Endodermal cell (in vitro differentiated cells): ENCODE data around the gene PIRT. TPM values are rescaled to one million over a fixed set of nuclear protein-coding genes. Genes with fewer than 3 reads are reported as not detected.

Experiments
- DNase-seq: peaks from one replicate; pipeline ENCODE4 v3.0.0-alpha.2; 2017
- H3K27ac ChIP-seq: 2 replicates; pipeline ENCODE4 v1.5.1; 2013; ENCODE audit warnings: mild to moderate bottlenecking, low read depth, low read length, moderate library complexity
- H3K27me3 ChIP-seq: 2 replicates; pipeline ENCODE4 v1.6.1; 2013; ENCODE audit warnings: mild to moderate bottlenecking, low read length, moderate library complexity; ENCODE audit not compliant: insufficient read depth, control insufficient read depth, poor library complexity, severe bottlenecking
- H3K36me3 ChIP-seq: 2 replicates; pipeline ENCODE4 v1.7.0; 2013; ENCODE audit warnings: mild to moderate bottlenecking, low read length, moderate library complexity; ENCODE audit not compliant: control insufficient read depth, insufficient read depth
- H3K4me1 ChIP-seq: one replicate; pipeline ENCODE4 v1.7.0; 2013; ENCODE audit warnings: low read length; ENCODE audit not compliant: control insufficient read depth, insufficient read depth
- H3K4me3 ChIP-seq: 2 replicates; pipeline ENCODE4 v1.5.1; 2013; ENCODE audit warnings: mild to moderate bottlenecking, low read length, moderate library complexity
- H3K9ac ChIP-seq: 2 replicates; pipeline ENCODE4 v1.6.1; 2013; ENCODE audit warnings: mild to moderate bottlenecking, low read length, moderate library complexity; ENCODE audit not compliant: poor library complexity, severe bottlenecking; ENCODE audit errors: extremely low read depth
- H3K9me3 ChIP-seq: 2 replicates; pipeline ENCODE4 v1.6.1; 2013; ENCODE audit warnings: mild to moderate bottlenecking, low read length, moderate library complexity; ENCODE audit not compliant: control insufficient read depth
- H3K27ac Mint-ChIP-seq: 2 replicates; pipeline ENCODE4 v1.8.0; 2020; ENCODE audit warnings: mixed read lengths
- H3K27me3 Mint-ChIP-seq: 2 replicates; pipeline ENCODE4 v1.8.0; 2021; ENCODE audit warnings: mild to moderate bottlenecking, mixed read lengths; ENCODE audit not compliant: insufficient read depth
- H3K36me3 Mint-ChIP-seq: 2 replicates; pipeline ENCODE4 v1.8.0; 2020; ENCODE audit warnings: low read depth, mixed read lengths
- H3K4me1 Mint-ChIP-seq: 2 replicates; pipeline ENCODE4 v1.8.0; 2020; ENCODE audit warnings: mixed read lengths
- H3K4me3 Mint-ChIP-seq: 2 replicates; pipeline ENCODE4 v1.8.0; 2020; ENCODE audit warnings: mild to moderate bottlenecking, moderate library complexity, mixed read lengths
- H3K9me3 Mint-ChIP-seq: 2 replicates; pipeline ENCODE4 v1.8.0; 2020; ENCODE audit warnings: mild to moderate bottlenecking, mixed read lengths
- CTCF ChIP-seq: fragments of 200-600 bp; sonication (generic); conservative IDR thresholded peaks from 2 replicates; pipeline ENCODE4 v1.5.0; 2021; ENCODE audit warnings: antibody characterized with exemption, mild to moderate bottlenecking
- WGBS, 2 experiments: methylation state at CpG; one replicate each; pipeline versions ENCODE4 v1.1.5 to v1.1.7; 2013; ENCODE audit warnings: missing lambda C conversion rate in 2 of 2, mixed read lengths in 1 of 2; ENCODE audit not compliant: insufficient coverage in 1 of 2, insufficient read length in 1 of 2; 5-methylcytosine and 5-hydroxymethylcytosine counted together
- total RNA-seq, 2 donors: library from RNA; stranded (reverse); fragmentation: NEBNext Ultra II Directional in 1 of 2; extraction: Animal tissue kit (Norgen Biotek cat#: 25700) in 1 of 2; gene quantifications; 2 replicates in 1 of 2; 3 replicates in 1 of 2; pipeline ENCODE4 v1.2.1, GENCODE V29; 2021

Gene PIRT
- total RNA-seq, 2 donors from 2014 or later: not detected

GRCh38 chr17:10836145-10836544 is 1.7 kb downstream of the PIRT start:
- no peaks in the 10 kb centered on the region for H3K9me3 Mint-ChIP-seq
- H3K4me3 Mint-ChIP-seq: no peak overlapping the region
- no peak for TF ChIP-seq CTCF
- H3K4me1 Mint-ChIP-seq: no peaks in the 10 kb centered on the region
- Histone ChIP-seq H3K27me3 (no peaks in the 10 kb centered on the region), H3K27ac (no peak overlapping the region), H3K36me3 (no peaks in the 10 kb centered on the region), H3K9ac (no peak overlapping the region), H3K4me1 (no peaks in the 10 kb centered on the region), H3K9me3 (no peaks in the 10 kb centered on the region), H3K4me3 (no peak overlapping the region)
- H3K27me3 Mint-ChIP-seq: no peaks in the 10 kb centered on the region
- H3K27ac Mint-ChIP-seq: no peak overlapping the region
- 90 to 98% methylated on average over 5 to 7 of the region's 7 CpGs for WGBS, 2 experiments
- no peaks in the 10 kb centered on the region for H3K36me3 Mint-ChIP-seq
- no peak for DNase-seq

- H3K9me3 Mint-ChIP-seq: no peaks in the 10 kb centered on the region
- H3K4me1 Mint-ChIP-seq: peaks cover 7% of the 10 kb centered on the region
- no peak overlapping the region for H3K27ac ChIP-seq
- DNase-seq: no peak
- no peak overlapping the region for H3K27ac Mint-ChIP-seq
- H3K4me3 ChIP-seq: no peak overlapping the region
- H3K4me3 Mint-ChIP-seq: no peak overlapping the region
- H3K27me3 ChIP-seq: no peaks in the 10 kb centered on the region
- TF ChIP-seq CTCF: no peak
- 88 to 100% methylated on average over 4 to 5 of the region's 5 CpGs for WGBS, 2 experiments
- H3K27me3 Mint-ChIP-seq: no peaks in the 10 kb centered on the region
- H3K9me3 ChIP-seq: no peaks in the 10 kb centered on the region
- no peaks in the 10 kb centered on the region for H3K4me1 ChIP-seq
- H3K36me3 Mint-ChIP-seq: no peaks in the 10 kb centered on the region
- no peaks in the 10 kb centered on the region for H3K36me3 ChIP-seq
- no peak overlapping the region for H3K9ac ChIP-seq
Observed at GRCh38 chr17:10831696-10832095, 6.2 kb downstream of the PIRT start.

- H3K4me1 Mint-ChIP-seq: peaks cover 7% of the 10 kb centered on the region
- 87 to 100% methylated on average over 3 to 4 of the region's 5 CpGs for WGBS, 2 experiments
- no peak overlapping the region for H3K4me3 Mint-ChIP-seq
- H3K36me3 ChIP-seq: no peaks in the 10 kb centered on the region
- TF ChIP-seq CTCF: no peak
- H3K9me3 ChIP-seq: no peaks in the 10 kb centered on the region
- H3K27me3 Mint-ChIP-seq: peaks cover 2% of the 10 kb centered on the region
- H3K27ac ChIP-seq: no peak overlapping the region
- H3K4me3 ChIP-seq: no peak overlapping the region
- no peaks in the 10 kb centered on the region for H3K9me3 Mint-ChIP-seq
- H3K9ac ChIP-seq: no peak overlapping the region
- no peaks in the 10 kb centered on the region for H3K4me1 ChIP-seq
- H3K27ac Mint-ChIP-seq: no peak overlapping the region
- H3K27me3 ChIP-seq: no peaks in the 10 kb centered on the region
- DNase-seq: no peak
- H3K36me3 Mint-ChIP-seq: no peaks in the 10 kb centered on the region
Observed at GRCh38 chr17:10827898-10828552, 9.9 kb downstream of the PIRT start.
